Right lobe of liver (tissue), 6 donors: Measurements from ENCODE around the gene RBM23. TPM values are rescaled to one million over a fixed set of nuclear protein-coding genes. Genes with fewer than 3 reads are reported as not detected.

Source experiments
- ATAC-seq, 4 donors: fragments of 200-7000 bp; cut with Tn5 transposase; one replicate each; pipeline ENCODE4 v1.9.1; 2020; ENCODE audit warnings: mild to moderate bottlenecking in 4 of 4, moderate library complexity in 4 of 4
- DNase-seq, 3 donors: peaks; one replicate each; pipeline ENCODE4 v3.0.0-alpha.2; 2020
- H3K27ac ChIP-seq, 3 donors: fragments of 200-600 bp; one replicate each; pipeline ENCODE4 v1.8.0; 2022
- H3K27me3 ChIP-seq, 2 donors: fragments of 200-600 bp; one replicate each; pipeline ENCODE4 v1.8.0; 2022
- H3K36me3 ChIP-seq, 4 donors: fragments of 200-600 bp; sonication (generic) in 1 of 4; one replicate each; pipeline versions ENCODE4 v1.5.1 to v1.8.0; 2017 to 2022; ENCODE audit warnings: control low read depth in 1 of 4
- H3K4me1 ChIP-seq, 4 donors: fragments of 200-600 bp; sonication (generic) in 1 of 4; one replicate each; pipeline versions ENCODE4 v1.5.1 to v1.8.0; 2017 to 2022; ENCODE audit warnings: control low read depth in 1 of 4
- H3K4me3 ChIP-seq, 3 donors: fragments of 200-600 bp; one replicate each; pipeline ENCODE4 v1.8.0; 2022
- H3K9me3 ChIP-seq, 4 donors: fragments of 200-600 bp; sonication (generic) in 1 of 4; one replicate each; pipeline versions ENCODE4 v1.5.1 to v1.8.0; 2017 to 2022; ENCODE audit warnings: control low read depth in 1 of 4
- POLR2A ChIP-seq: fragments of 450-650 bp; IDR thresholded peaks from one replicate; pipeline ENCODE4 v1.6.1; 2017; ENCODE audit warnings: antibody characterized with exemption, mild to moderate bottlenecking
- WGBS: methylation state at CpG from one replicate; pipeline ENCODE4 v1.1.6; 2018; ENCODE audit warnings: low coverage, low lambda C conversion rate; ENCODE audit not compliant: insufficient coverage; ENCODE audit errors: missing lambda C conversion rate; 5-methylcytosine and 5-hydroxymethylcytosine counted together
- intact Hi-C, 2 donors: fragments of 100-400 bp; cut with DNase I; formaldehyde crosslinking; loops; one replicate each; pipeline versions ENCODE4 v1.11.2 to v1.14.1; 2022
- total RNA-seq, 6 experiments: library from RNA; depleted of rRNA in 2 of 6; stranded (reverse); fragments of >200 nt in 2 of 6; fragmentation: NEBNext Ultra II Directional in 3 of 6; extraction: Animal tissue kit (Norgen Biotek cat#: 25700) in 3 of 6; gene quantifications; one replicate each; pipeline versions ENCODE4 v1.1.0 to v1.2.4, GENCODE V29; 2016 to 2023
- TF ChIP-seq, protein P1 (sequence below), 4 donors: fragments of 200-600 bp in 3 of 4; fragments of 450-650 bp in 1 of 4; IDR thresholded peaks; one replicate each; pipeline versions ENCODE4 v1.5.1 to v1.8.0; 2016 to 2022; ENCODE audit warnings: antibody characterized with exemption in 4 of 4, mild to moderate bottlenecking in 2 of 4
- donor health status: DM: no; HTN: yes; CAD: no.
- donor health status: DM: no; HTN: no; CAD: no.
- donor health status: DM: no; HTN: no; CAD: no.
- donor health status: DM: no; HTN: yes; CAD: no.
- donor health status: DM: no; HTN: yes; CAD: no.

The RBM23 gene
- total RNA-seq, 6 experiments from 2014 or later = 22.2 to 38.0 (median 34.0) TPM

DNA sequence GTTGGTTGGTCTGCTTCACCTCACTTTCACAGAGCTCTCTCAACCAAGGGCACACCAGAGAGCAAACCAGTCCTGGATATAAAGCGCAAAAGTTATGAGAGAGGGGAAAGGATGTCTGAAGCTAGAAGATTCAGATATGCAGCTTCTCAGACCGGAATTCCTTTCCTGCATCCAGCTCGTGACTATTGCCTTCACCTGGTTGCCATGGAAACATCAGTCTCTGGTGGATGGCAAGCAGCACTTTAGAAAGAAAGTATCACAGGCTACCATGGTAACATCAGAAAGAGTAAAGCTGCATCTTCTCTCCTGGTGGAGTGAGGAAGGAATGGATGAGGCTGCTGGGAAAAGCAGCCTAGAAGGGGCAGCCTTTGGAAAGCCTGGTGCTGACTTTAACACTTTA, 22.2 kb downstream of the RBM23 start:
- WGBS = 66% methylated on average over 2 of the region's 3 CpGs
- H3K9me3 ChIP-seq = no peaks in the 10 kb centered on the region
- no peak overlapping the region for H3K27ac ChIP-seq
- peaks cover 0 to 15% (median 7%) of the 10 kb centered on the region in 4 donors for H3K36me3 ChIP-seq
- ATAC-seq (no peak), DNase-seq (no peak)
- H3K27me3 ChIP-seq = no peaks in the 10 kb centered on the region
- intact Hi-C loops = no loop called here
- TF ChIP-seq, protein P1, sequence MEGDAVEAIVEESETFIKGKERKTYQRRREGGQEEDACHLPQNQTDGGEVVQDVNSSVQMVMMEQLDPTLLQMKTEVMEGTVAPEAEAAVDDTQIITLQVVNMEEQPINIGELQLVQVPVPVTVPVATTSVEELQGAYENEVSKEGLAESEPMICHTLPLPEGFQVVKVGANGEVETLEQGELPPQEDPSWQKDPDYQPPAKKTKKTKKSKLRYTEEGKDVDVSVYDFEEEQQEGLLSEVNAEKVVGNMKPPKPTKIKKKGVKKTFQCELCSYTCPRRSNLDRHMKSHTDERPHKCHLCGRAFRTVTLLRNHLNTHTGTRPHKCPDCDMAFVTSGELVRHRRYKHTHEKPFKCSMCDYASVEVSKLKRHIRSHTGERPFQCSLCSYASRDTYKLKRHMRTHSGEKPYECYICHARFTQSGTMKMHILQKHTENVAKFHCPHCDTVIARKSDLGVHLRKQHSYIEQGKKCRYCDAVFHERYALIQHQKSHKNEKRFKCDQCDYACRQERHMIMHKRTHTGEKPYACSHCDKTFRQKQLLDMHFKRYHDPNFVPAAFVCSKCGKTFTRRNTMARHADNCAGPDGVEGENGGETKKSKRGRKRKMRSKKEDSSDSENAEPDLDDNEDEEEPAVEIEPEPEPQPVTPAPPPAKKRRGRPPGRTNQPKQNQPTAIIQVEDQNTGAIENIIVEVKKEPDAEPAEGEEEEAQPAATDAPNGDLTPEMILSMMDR (IDR thresholded peaks at IDR 0.05) = no peak
- no peak for TF ChIP-seq POLR2A
- no peaks in the 10 kb centered on the region for H3K4me1 ChIP-seq
- no peak overlapping the region for H3K4me3 ChIP-seq

DNA sequence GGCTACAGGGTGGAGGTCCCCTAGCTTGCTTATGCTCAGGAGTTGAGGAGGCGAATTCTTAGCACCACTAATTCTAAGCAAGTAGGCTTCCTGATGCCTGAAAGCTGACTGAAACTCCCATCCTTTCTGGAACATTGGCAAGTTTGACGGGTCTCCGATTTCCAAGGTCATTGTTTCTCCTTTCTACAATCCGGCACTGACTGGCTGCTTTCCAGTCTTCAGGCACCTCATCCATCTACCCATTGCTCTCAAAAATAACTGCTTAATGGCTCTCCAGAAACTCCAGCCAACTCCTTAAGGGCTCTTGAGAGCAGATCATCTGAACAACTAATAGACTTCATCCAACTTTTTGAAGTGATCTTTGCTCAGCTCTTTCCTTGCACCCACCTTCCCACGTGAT, 22.6 kb downstream of the RBM23 start:
- ATAC-seq (no peak), DNase-seq (no peak)
- 74% methylated on average over 5 of the region's 5 CpGs for WGBS
- no peaks in the 10 kb centered on the region for H3K4me1 ChIP-seq
- no peaks in the 10 kb centered on the region for H3K9me3 ChIP-seq
- H3K4me3 ChIP-seq = no peak overlapping the region
- no peaks in the 10 kb centered on the region for H3K27me3 ChIP-seq
- H3K36me3 ChIP-seq = peaks cover 0 to 11% (median 5%) of the 10 kb centered on the region in 4 donors
- intact Hi-C loops = no loop called here
- TF ChIP-seq, protein P1 (IDR thresholded peaks at IDR 0.05) = no peak
- TF ChIP-seq POLR2A = no peak
- H3K27ac ChIP-seq = no peak overlapping the region

DNA sequence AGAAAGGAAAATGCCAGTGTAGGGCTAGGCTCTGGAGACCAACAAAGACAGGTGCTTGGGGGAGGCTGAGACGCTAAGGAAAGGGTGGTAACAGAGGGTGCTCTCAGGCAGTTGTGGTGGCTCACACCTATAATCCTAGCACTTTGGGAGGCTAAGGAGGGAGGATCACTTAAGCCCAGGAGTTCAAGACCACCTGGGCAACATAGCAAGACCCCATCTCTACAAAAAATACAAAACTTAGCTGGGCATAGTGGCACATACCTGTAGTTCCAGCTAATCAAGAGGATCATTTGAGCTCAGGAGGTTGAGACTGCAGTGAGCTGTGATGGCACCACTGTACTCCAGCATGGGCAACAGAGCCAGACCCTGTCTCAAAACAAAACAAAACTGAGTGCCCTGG, 23.5 kb downstream of the RBM23 start:
- DNase-seq (no peak), ATAC-seq (no peak)
- TF ChIP-seq, protein P1 (IDR thresholded peaks at IDR 0.05) = no peak
- TF ChIP-seq POLR2A = no peak
- no peaks in the 10 kb centered on the region for H3K9me3 ChIP-seq
- H3K27ac ChIP-seq = no peak overlapping the region
- no peaks in the 10 kb centered on the region for H3K4me1 ChIP-seq
- WGBS = 100% methylated on average over 1 of the region's 1 CpG
- intact Hi-C loops = no loop called here
- no peak overlapping the region for H3K4me3 ChIP-seq
- H3K36me3 ChIP-seq = peaks cover 0 to 2% (median under 1%) of the 10 kb centered on the region in 4 donors
- H3K27me3 ChIP-seq = no peaks in the 10 kb centered on the region

DNA sequence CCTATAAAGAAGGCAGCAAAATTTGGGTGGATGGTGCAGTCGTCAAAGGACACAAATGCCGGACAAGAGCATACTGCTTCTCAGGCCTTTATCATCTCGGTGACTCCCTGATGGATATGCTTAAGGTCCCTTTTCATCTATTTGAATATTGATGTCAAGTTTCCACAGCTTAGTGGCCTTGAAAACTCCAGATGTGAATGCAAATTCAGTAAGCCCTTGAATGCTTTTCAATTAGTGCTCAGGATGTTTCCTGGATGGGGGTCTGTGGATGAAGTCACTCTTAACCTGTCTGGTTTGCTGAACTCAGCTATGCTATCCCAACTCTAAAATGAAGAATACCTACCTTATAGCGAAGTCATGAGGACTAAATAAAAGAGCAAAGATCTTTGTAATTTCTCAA, 25.2 kb downstream of the RBM23 start:
- Histone ChIP-seq H3K27me3 (no peaks in the 10 kb centered on the region), H3K9me3 (no peaks in the 10 kb centered on the region), H3K27ac (no peak overlapping the region), H3K4me3 (no peak overlapping the region), H3K36me3 (no peaks in the 10 kb centered on the region), H3K4me1 (no peaks in the 10 kb centered on the region)
- 84% methylated on average over 4 of the region's 4 CpGs for WGBS
- no peak for TF ChIP-seq POLR2A
- TF ChIP-seq, protein P1 (IDR thresholded peaks at IDR 0.05) = no peak
- ATAC-seq = no peak
- intact Hi-C loops = no loop called here
- DNase-seq = no peak

DNA sequence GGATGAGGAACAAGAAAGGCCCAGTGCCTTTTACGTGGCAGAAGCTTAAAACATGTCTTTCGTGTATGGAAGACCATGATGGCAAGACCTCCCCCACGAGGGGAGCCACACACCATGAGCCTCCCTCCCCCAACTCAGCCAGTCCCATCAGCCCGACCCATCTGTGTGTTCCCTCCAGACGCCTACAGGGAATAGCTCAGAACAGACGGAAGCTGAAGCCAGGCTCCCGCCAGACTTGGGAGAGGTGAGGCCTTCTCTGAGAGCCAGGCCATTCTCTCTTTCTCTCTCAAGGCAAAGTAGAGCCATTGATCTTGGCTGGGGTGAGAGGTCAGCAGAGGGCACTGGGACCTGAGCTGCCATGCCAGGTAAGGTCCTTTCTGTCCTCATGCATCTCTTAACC, 26.5 kb downstream of the RBM23 start:
- no peaks in the 10 kb centered on the region for H3K9me3 ChIP-seq
- no peak overlapping the region for H3K27ac ChIP-seq
- 80% methylated on average over 1 of the region's 7 CpGs for WGBS
- no peak overlapping the region for H3K4me3 ChIP-seq
- no peak for TF ChIP-seq POLR2A
- TF ChIP-seq, protein P1 (IDR thresholded peaks at IDR 0.05) = no peak
- no peaks in the 10 kb centered on the region for H3K36me3 ChIP-seq
- no peaks in the 10 kb centered on the region for H3K4me1 ChIP-seq
- ATAC-seq = no peak
- H3K27me3 ChIP-seq = no peaks in the 10 kb centered on the region
- intact Hi-C loops = no loop called here
- no peak for DNase-seq
